KBM-7 (cell line): ENCODE measurements around the gene HOXA6.

Source experiments
- DNase-seq: peaks from one replicate; pipeline ENCODE4 v3.0.0-alpha.2; 2015
- in situ Hi-C: fragments of 300-500 bp; cut with MboI; formaldehyde crosslinking; loops from 2 replicates; pipeline ENCODE4 v1.14.3; 2020; ENCODE audit warnings: low sequenced_read_pairs, low pct_unique_long_range_greater_than_20kb, mixed read lengths

HOXA6 gene

DNA sequence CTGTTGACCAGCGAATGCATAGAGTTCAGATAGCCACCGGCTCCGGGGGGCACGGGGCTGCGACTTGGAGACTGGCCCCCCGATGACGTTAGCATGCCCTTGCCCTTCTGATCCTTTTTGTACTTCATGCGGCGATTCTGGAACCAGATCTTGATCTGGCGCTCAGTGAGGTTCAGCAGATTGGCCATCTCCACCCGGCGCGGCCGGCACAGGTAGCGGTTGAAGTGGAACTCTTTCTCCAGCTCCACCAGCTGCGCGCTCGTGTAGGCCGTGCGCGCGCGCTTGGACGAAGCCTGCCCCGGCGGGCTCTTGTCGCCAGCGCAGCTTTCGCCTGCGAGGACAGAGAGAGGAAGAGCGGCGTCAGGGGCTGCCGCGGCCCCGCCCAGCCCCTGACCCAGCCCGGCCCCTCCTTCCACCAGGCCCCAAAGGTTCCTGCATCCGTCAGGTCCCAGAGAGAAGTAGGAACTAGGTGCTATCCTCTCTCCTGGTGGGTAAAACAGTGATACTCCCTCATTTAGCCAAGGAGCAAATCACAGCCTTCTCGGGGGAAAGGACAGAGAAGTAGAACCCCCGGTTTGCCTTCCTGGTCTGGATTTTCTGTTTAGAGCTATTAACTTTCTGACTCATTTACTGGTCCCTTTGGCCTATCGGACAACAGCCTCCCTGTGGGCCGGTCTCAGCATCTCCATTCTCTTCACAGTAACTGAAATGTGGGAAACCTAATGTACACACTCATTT, 39.0 kb downstream of the HOXA6 start:
- in situ Hi-C loops = no loop called here
- no peak for DNase-seq

- in situ Hi-C loops = no loop called here
- no peak for DNase-seq
Measured at GRCh38 chr7:27107391-27108381, 39.9 kb downstream of the HOXA6 start.

DNA sequence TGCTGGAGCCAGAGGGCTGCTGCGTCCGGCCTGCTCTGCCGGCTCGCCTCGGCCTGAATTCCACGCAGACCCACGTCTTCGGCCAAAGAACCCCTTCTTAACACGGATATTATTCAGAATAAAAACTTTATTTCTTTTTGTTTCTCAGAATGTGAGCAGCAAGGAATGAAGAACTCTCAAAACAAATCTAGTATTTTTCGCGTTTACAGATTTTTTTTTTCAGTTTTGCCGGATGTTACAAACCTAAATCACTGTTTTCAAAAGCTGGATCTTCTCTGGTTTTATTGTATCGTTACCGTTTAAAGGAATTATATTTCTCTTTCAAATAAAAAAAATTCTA, 40.7 kb downstream of the HOXA6 start:
- in situ Hi-C loops = no loop called here
- no peak for DNase-seq

- no peak for DNase-seq
- in situ Hi-C loops = no loop called here
Measured at GRCh38 chr7:27106181-27106900, 41.2 kb downstream of the HOXA6 start.

- DNase-seq = no peak
Measured at GRCh38 chr7:27105301-27106031, 42.1 kb downstream of the HOXA6 start.

GRCh38 chr7:27104341-27105058, 43.1 kb downstream of the HOXA6 start:
- DNase-seq = no peak
- in situ Hi-C loops = no loop called here

More at GRCh38 chr7:27105301-27106031, 42.1 kb downstream of the HOXA6 start:
- in situ Hi-C loops = no loop called here

GRCh38 chr7:27103489-27104226, 43.9 kb downstream of the HOXA6 start:
- peak; percentile 33 for DNase-seq
- in situ Hi-C loops = no loop called here

DNA sequence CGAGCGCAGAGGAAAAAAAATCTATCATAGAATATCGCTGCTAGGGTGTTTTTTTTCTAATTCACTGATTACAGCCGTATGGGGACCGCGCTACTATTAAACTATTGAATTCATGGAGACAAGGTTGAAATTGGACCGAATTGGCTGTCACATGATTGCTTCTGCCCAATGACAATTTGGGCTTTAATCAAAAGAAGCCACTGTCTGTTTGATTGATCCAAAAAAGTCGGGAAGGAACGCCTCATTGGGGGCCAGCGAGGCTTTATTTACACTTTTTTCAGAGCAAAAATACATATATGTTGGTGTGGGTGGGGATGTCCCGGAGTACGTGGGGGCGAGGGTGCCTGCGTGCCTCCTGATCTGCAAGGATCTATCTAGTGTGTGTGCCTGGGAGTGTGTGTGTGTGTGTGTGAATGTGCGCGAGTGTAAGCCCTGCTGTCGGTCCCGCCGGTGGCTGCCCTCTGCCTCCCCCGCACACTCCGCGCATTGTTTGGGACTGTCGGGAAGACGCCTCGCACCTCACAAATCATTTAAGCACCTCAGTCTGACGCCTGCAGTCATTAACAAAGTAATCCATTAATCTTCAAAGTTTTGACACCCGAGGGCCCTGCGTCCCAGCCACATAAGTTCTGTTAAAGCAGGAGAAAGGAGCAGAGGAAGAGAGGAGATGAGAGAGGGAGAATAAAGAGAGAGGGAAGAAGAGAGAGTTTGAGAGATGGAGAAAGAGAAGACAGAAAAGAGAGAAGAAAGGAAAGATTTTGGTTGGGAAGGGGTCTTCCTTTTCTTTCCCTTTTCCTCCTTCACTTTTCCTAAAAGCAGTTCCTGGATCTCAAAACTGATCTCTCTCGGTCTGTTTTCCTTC, 44.8 kb downstream of the HOXA6 start, which contains the start of gene HOXA2:
Gene HOXA2 (minus strand): TSS at position 103 of the 862 bp plus-strand sequence. CDS start 183 bp downstream, outside the sequence.
- in situ Hi-C loops = no loop called here
- no peak for DNase-seq

DNA sequence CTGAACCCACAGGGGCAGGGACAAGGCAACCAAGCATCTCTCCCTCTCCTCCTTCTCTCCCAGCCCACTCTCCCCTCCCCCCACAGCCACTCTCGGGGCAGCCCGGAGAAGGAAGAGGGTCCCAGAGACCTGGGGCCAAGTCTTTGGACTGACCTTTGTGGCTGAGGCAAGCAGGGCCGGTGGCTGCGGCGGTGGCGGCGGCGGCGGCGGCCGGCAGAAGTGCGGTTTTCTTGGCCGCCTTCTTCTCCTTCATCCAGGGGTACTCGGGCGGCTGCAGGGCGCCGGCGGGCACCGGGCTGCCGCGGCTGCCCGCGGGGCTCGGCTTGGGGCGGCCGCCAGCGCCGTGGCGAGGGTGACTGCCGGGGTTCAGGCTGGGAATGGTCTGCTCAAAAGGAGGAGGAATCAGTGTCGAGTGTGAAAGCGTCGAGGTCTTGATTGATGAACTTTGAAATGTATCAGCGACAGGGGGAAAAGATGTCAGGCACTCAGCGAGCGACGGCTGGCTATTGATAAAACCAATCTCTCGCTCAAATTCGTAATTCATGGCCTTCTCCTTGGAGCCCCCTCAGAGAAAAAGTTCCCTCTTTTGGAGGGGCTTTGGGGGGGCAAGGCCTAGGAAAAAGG, 45.5 kb downstream of the HOXA6 start:
- in situ Hi-C loops = no loop called here
- no peak for DNase-seq

DNA sequence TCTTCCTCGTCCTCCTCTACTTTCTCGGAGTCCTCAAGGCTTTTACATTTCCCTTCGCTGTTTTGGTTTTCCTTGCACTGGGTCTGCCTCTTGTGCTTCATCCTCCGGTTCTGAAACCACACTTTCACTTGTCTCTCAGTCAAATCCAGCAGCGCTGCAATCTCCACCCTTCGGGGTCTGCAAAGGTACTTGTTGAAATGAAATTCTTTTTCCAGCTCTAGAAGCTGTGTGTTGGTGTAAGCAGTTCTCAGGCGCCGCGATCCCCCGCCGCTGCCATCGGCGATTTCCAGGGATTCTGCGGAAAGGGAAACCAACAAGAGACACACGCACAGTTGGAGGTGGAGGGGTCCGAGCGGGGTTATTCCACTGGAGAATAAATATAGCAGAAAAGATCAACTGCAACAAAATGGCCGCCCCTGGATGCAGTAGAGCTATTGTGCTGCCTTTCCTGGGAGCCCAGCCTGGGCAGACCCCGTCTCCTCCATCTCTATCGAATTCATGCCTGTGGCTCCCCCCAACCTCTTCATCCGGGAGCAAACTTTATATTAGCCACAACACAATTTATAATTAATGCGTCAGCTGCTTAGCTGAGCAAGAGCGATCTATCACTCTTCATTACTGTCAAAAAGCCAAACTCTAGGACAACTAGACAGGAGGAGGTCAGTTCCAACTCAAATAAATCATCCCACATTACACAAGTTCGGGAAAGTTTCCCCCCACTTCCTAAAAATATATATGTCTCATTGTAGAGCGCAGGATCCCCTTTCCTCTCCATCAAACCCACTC, 46.2 kb downstream of the HOXA6 start:
- in situ Hi-C loops = no loop called here
- DNase-seq = no peak

GRCh38 chr7:27100694-27101170, 46.8 kb downstream of the HOXA6 start:
- in situ Hi-C loops = no loop called here
- no peak for DNase-seq

- in situ Hi-C loops = no loop called here
- no peak for DNase-seq
Measured at GRCh38 chr7:27099453-27100370, 47.9 kb downstream of the HOXA6 start.

DNA sequence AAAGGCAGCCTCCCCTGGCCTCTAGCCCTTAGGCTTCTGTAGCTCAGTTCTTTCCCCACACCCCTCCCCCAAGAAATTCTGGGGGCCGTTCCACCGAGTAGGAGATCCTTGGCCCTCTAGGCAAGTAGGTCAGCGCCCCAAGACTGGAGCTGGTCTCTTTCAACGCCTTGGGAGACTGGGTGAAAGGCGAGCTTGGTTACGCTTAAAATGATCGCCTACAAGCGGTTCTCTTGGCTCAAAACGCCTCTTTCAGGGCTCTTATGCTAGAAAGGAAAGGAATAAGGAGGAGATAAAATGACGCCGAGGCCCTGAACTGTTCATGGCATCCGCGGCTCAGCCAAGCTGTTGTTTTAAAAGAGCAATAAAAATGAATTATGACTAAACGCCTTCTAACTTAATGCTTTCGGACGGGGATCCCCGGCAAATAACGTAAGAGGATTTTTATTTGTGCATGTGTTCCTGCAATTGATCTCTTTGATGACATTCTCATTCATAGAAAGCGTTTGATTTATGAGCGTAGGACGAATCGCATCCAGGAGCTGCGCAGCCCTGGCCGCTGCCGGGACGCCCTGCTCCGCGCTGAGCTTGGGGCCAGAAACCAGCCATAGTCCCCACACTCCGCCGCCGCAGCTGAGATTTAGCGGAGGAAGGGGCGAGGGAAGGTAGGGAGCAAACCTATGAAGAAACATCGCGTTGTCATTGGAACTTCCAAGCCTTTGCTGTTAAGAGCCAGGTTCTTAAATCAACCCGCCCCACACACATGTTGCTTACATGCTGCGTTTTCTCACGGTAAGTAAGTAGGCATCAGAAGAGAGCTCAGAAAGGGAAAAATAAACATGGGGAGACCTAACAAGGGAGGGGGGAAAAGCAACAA, 48.8 kb downstream of the HOXA6 start:
- DNase-seq = no peak

More for the DNA sequence above, 48.8 kb downstream of the HOXA6 start:
- in situ Hi-C loops = no loop called here
